T-cell (primary cell): ENCODE data around the gene ARHGEF26. TPM values are rescaled to one million over a fixed set of nuclear protein-coding genes. Genes with fewer than 3 reads are reported as not detected.

Source experiments
- ATAC-seq, 4 experiments: fragments of 200-7000 bp in 3 of 4; fragments of 150-1000 bp in 1 of 4; cut with Tn5 transposase; replicated peaks in 1 of 4; 1 replicate in 3 of 4; 2 replicates in 1 of 4; pipeline ENCODE4 v1.10.0; 2021; ENCODE audit warnings: moderate library complexity in 3 of 4, mild to moderate bottlenecking in 2 of 4, moderate number of reproducible peaks in 1 of 4
- CTCF ChIA-PET, 2 donors: fragments of 300-600 bp; sonication (Branson Sonifier 250); formaldehyde crosslinking; loops; one replicate each; lab custom pipeline; 2022; ENCODE audit warnings: antibody characterized with exemption in 2 of 2; lab: Charles Lee
- POLR2A ChIA-PET, 2 donors: fragments of 300-600 bp; sonication (Branson Sonifier 250); formaldehyde crosslinking; loops; one replicate each; lab custom pipeline; 2022; ENCODE audit warnings: antibody characterized with exemption in 2 of 2; lab: Charles Lee
- DNase-seq, 35 experiments: peaks; one replicate each; pipeline versions ENCODE4 v3.0.0 to v3.0.0-alpha.2; 2013 to 2023
- H3K27ac ChIP-seq: one replicate; pipeline ENCODE4 v1.5.1; 2013; ENCODE audit warnings: low read length
- H3K27me3 ChIP-seq, 2 experiments: replicated peaks in 1 of 2; 1 replicate in 1 of 2; 2 replicates in 1 of 2; pipeline versions ENCODE4 v1.6.1 to v1.7.0; 2013; ENCODE audit warnings: low read length in 1 of 2, mixed read lengths in 1 of 2; ENCODE audit not compliant: control insufficient read depth in 2 of 2, insufficient read depth in 2 of 2; ENCODE audit errors: extremely low read depth in 1 of 2
- H3K36me3 ChIP-seq, 2 donors: 1 replicate in 1 of 2; 2 replicates in 1 of 2; pipeline versions ENCODE4 v1.6.1 to v1.7.0; 2013; ENCODE audit warnings: low read length in 1 of 2; ENCODE audit not compliant: control insufficient read depth in 2 of 2, insufficient read depth in 1 of 2; ENCODE audit errors: extremely low read depth in 1 of 2
- H3K4me1 ChIP-seq, 2 experiments: 1 replicate in 1 of 2; 2 replicates in 1 of 2; pipeline versions ENCODE4 v1.6.1 to v1.7.0; 2013; ENCODE audit warnings: low read length in 2 of 2, mixed read lengths in 1 of 2; ENCODE audit not compliant: insufficient read depth in 2 of 2, control insufficient read depth in 1 of 2; ENCODE audit errors: extremely low read depth in 1 of 2
- H3K4me3 ChIP-seq, 2 donors: 1 replicate in 1 of 2; 2 replicates in 1 of 2; pipeline versions ENCODE4 v1.5.1 to v1.7.0; 2013; ENCODE audit warnings: mild to moderate bottlenecking in 2 of 2, low read length in 1 of 2, moderate library complexity in 1 of 2; ENCODE audit not compliant: control insufficient read depth in 1 of 2; ENCODE audit errors: extremely low read depth in 1 of 2
- H3K9me3 ChIP-seq: 2 replicates; pipeline ENCODE4 v1.7.0; 2013
- H3K27ac Mint-ChIP-seq, 2 donors: one replicate each; pipeline ENCODE4 v1.8.0; 2020 to 2021; ENCODE audit warnings: mild to moderate bottlenecking in 2 of 2, mixed read lengths in 2 of 2
- H3K27me3 Mint-ChIP-seq, 2 donors: one replicate each; pipeline ENCODE4 v1.8.0; 2021 to 2022; ENCODE audit warnings: mixed read lengths in 2 of 2
- H3K36me3 Mint-ChIP-seq: one replicate; pipeline ENCODE4 v1.8.0; 2021; ENCODE audit warnings: mixed read lengths
- H3K4me1 Mint-ChIP-seq, 3 donors: one replicate each; pipeline ENCODE4 v1.8.0; 2020 to 2022; ENCODE audit warnings: mixed read lengths in 3 of 3, mild to moderate bottlenecking in 1 of 3
- H3K4me3 Mint-ChIP-seq, 3 donors: one replicate each; pipeline ENCODE4 v1.8.0; 2020 to 2022; ENCODE audit warnings: mild to moderate bottlenecking in 3 of 3, mixed read lengths in 3 of 3, moderate library complexity in 3 of 3
- H3K9me3 Mint-ChIP-seq, 3 donors: one replicate each; pipeline ENCODE4 v1.8.0; 2020 to 2022; ENCODE audit warnings: mixed read lengths in 3 of 3
- WGBS: methylation state at CpG from one replicate; pipeline ENCODE4 v1.1.5; 2013; ENCODE audit warnings: missing lambda C conversion rate; ENCODE audit not compliant: insufficient coverage; 5-methylcytosine and 5-hydroxymethylcytosine counted together
- total RNA-seq, 35 experiments: library from RNA in 6 of 35; stranded (reverse) in 6 of 35; fragments of 120-200 nt in 1 of 35; gene quantifications; one replicate each; pipeline versions ENCODE4 v1.2.1 to v1.2.4 and lab custom pipeline; 2013 to 2026

Gene ARHGEF26
- total RNA-seq, 5 donors from 2014 or later (not counting 1 experiment from before 2014, with no cell fraction given), result 0.12 to 0.29 (median 0.23) TPM

DNA sequence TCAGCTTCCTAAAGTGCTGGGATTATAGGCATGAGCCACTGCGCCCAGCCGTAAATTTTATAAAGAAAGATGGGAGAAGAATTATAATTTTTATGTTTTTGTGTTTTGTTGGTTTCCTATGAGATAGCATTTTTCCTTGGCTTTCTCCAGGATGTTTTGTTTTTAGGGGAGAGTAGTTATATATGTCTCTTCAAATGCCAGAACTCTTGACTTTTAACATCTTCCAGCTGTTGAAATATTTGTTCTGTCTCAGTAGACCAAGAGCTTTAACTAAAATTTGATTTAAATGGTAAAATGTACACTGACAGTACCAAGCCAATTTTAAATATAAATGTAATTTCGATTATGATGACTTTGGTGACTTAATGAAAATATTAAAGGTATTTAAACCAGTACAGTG lies 106.3 kb downstream of the ARHGEF26 start:
- no peak for DNase-seq
- no CpG with 5 or more reads among the region's 3 CpGs for WGBS
- Histone ChIP-seq H3K4me1 (no peaks in the 10 kb centered on the region), H3K27ac (no peak overlapping the region), H3K9me3 (no peaks in the 10 kb centered on the region), H3K36me3 (no peaks in the 10 kb centered on the region), H3K27me3 (peaks cover 0 to 8% of the 10 kb centered on the region in 2 experiments), H3K4me3 (no peak overlapping the region)
- ATAC-seq, result no peak
- no peak overlapping the region for H3K4me3 Mint-ChIP-seq
- no peaks in the 10 kb centered on the region for H3K9me3 Mint-ChIP-seq
- POLR2A ChIA-PET, result no interaction called here
- no peak overlapping the region for H3K27ac Mint-ChIP-seq
- H3K4me1 Mint-ChIP-seq, result no peaks in the 10 kb centered on the region
- CTCF ChIA-PET, result no interaction called here
- no peaks in the 10 kb centered on the region for H3K36me3 Mint-ChIP-seq
- H3K27me3 Mint-ChIP-seq, result peaks cover 5 to 7% of the 10 kb centered on the region in 2 donors

DNA sequence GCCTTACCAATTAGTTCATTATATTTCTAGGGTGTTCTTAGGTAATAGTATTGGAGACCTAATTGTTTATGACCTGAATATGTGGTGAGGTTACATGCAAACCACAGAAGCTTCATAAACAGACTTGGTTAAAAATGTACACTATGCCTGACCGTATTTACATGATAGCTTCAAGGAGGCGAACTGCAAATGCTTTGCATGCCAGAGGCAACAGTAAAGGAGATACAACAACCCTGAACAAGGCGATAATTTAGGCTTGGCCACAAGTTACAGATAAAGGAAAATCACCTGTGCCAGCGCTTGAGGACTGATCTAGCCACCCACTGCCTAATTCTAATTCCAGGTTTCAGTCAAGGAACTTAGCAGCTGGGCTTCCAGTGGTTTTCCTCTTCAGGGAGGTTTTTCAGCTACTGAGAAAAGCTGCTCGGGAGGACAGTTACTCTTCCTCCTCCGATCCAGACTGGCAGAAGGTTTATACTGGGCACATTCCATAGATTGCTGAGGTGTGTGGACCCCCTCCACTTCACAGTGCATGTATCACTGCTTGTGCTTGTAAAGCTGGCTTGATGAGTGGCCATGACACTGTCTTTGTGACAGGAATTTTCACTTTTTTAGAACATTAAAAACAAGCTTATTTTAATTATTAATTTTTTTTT lies 107.5 kb downstream of the ARHGEF26 start:
- Histone ChIP-seq H3K9me3 (no peaks in the 10 kb centered on the region), H3K36me3 (no peaks in the 10 kb centered on the region), H3K27me3 (peaks cover 0 to 8% of the 10 kb centered on the region in 2 experiments), H3K4me3 (no peak overlapping the region), H3K27ac (no peak overlapping the region), H3K4me1 (no peaks in the 10 kb centered on the region)
- no peaks in the 10 kb centered on the region for H3K36me3 Mint-ChIP-seq
- ATAC-seq, result no peak
- CTCF ChIA-PET, result interaction anchor here in 1 of 2 donors (0.7 kb wide), 1 partner anchor 476 kb away, joined by 3 read pairs; no protein-coding TSS in a partner anchor
- no peaks in the 10 kb centered on the region for H3K9me3 Mint-ChIP-seq
- H3K4me3 Mint-ChIP-seq, result no peak overlapping the region
- 72% methylated on average over 5 of the region's 6 CpGs for WGBS
- POLR2A ChIA-PET, result no interaction called here
- no peak for DNase-seq
- peaks cover 13 to 14% of the 10 kb centered on the region in 2 donors for H3K27me3 Mint-ChIP-seq
- H3K27ac Mint-ChIP-seq, result no peak overlapping the region
- H3K4me1 Mint-ChIP-seq, result no peaks in the 10 kb centered on the region

DNA sequence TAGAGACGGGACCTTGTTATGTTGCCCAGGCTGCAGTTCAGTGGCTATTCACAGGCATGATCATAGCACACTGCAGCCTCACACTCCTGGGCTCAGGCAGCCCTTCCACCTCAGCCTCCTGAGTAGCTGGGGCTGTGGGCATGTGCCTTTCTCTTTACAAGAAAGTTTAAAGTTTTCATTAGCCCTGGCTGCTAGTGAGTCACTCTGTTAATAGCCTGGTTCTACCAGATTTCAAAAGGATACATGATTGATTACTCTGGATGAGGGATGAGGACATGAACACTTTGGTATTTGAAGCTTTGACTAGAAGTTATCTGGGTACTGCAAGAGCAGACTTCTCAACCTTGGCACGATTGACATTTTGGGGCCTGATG lies 108.0 kb downstream of the ARHGEF26 start:
- no peaks in the 10 kb centered on the region for H3K4me1 Mint-ChIP-seq
- H3K27me3 ChIP-seq, result peaks cover 0 to 8% of the 10 kb centered on the region in 2 experiments
- H3K4me1 ChIP-seq, result no peaks in the 10 kb centered on the region
- no peaks in the 10 kb centered on the region for H3K36me3 ChIP-seq
- peaks cover 14 to 18% of the 10 kb centered on the region in 2 donors for H3K27me3 Mint-ChIP-seq
- H3K4me3 ChIP-seq, result no peak overlapping the region
- no peak overlapping the region for H3K27ac ChIP-seq
- no peaks in the 10 kb centered on the region for H3K9me3 Mint-ChIP-seq
- H3K4me3 Mint-ChIP-seq, result no peak overlapping the region
- CTCF ChIA-PET, result no interaction called here
- H3K27ac Mint-ChIP-seq, result no peak overlapping the region
- WGBS, result no CpG with 5 or more reads among the region's 2 CpGs
- H3K36me3 Mint-ChIP-seq, result no peaks in the 10 kb centered on the region
- no peaks in the 10 kb centered on the region for H3K9me3 ChIP-seq
- POLR2A ChIA-PET, result no interaction called here
- no peak for ATAC-seq
- DNase-seq, result no peak

DNA sequence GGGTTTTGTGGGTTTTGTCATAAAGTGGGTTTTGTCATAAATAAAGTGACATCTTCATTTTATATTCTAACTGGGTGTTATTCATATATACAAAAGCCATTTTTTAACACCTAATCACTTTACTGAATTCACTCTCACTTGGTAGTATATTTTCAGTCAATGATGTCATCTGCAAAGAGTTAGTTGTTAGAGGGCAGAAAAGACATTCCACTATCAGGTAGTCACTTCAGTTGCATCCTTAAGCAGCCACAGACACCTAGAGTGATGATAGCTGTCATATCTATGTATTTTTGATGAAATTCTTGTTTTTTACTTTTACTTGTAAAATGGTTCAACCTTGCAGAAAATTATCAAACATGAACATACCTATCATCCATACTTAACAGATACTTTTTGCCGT lies 114.1 kb downstream of the ARHGEF26 start:
- CTCF ChIA-PET, result no interaction called here
- Histone ChIP-seq H3K9me3 (no peaks in the 10 kb centered on the region), H3K27ac (no peak overlapping the region), H3K27me3 (peaks cover 0 to 2% of the 10 kb centered on the region in 2 experiments), H3K4me3 (no peak overlapping the region), H3K4me1 (no peaks in the 10 kb centered on the region), H3K36me3 (no peaks in the 10 kb centered on the region)
- Mint-ChIP-seq H3K4me3 (no peak overlapping the region), H3K27ac (no peak overlapping the region), H3K36me3 (no peaks in the 10 kb centered on the region), H3K4me1 (no peaks in the 10 kb centered on the region), H3K27me3 (peaks cover 17 to 20% of the 10 kb centered on the region in 2 donors), H3K9me3 (no peaks in the 10 kb centered on the region)
- no peak for ATAC-seq
- DNase-seq, result no peak
- WGBS, result 100% methylated on average over 1 of the region's 1 CpG
- POLR2A ChIA-PET, result no interaction called here

DNA sequence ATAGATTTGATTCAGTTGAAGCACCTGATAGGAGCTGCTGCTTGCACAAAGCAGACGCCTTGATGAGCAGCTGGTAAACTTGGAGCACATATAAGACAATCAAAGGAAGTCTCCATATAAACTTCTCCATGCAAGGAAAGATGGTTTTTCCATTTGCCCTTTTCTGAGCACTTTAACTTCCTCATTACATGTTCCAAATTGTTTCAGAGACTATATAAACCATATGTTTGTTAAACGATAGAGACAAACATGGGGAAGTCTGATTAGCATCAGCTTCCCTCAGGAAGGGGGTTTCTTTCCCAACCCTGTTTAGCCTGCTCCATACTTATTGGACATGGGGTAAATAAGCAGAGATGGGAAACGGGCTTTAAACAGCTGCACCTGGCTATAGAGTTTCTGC lies 115.1 kb downstream of the ARHGEF26 start:
- DNase-seq, result no peak
- ChIA-PET POLR2A (no interaction called here), CTCF (interaction anchor here in 1 of 2 donors (0.6 to 0.7 kb wide), 2 partner anchors 18 to 1770 kb away, joined by 3 to 5 read pairs; no protein-coding TSS in a partner anchor)
- no peak overlapping the region for H3K4me3 ChIP-seq
- H3K4me1 ChIP-seq, result no peaks in the 10 kb centered on the region
- Mint-ChIP-seq H3K27ac (no peak overlapping the region), H3K27me3 (peaks cover 17 to 20% of the 10 kb centered on the region in 2 donors), H3K9me3 (no peaks in the 10 kb centered on the region), H3K4me1 (no peaks in the 10 kb centered on the region), H3K4me3 (no peak overlapping the region), H3K36me3 (no peaks in the 10 kb centered on the region)
- ATAC-seq, result no peak
- H3K27ac ChIP-seq, result no peak overlapping the region
- no peaks in the 10 kb centered on the region for H3K9me3 ChIP-seq
- WGBS, result no CpG with 5 or more reads among the region's 3 CpGs
- H3K36me3 ChIP-seq, result no peaks in the 10 kb centered on the region
- H3K27me3 ChIP-seq, result peaks cover 0 to 2% of the 10 kb centered on the region in 2 experiments

DNA sequence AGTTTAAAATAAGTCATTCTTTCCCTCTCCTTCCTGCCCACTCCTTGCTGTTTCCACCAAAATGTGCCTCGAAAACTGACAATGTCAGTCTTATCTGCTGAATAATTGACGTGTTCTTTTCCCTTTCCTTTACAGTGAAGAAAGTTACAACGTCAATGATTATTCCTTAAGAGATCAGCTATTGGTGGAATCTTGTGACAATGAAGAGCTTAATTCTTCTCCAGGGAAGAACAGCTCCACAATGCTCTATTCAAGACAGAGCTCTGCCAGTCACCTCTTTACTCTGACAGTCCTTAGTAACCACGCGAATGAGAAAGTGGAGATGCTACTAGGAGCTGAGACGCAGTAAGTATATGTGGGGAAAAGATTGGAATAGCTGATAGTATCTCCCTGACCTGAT lies 119.0 kb downstream of the ARHGEF26 start:
- no peaks in the 10 kb centered on the region for H3K27me3 ChIP-seq
- WGBS, result no CpG with 5 or more reads among the region's 6 CpGs
- H3K27ac ChIP-seq, result no peak overlapping the region
- ATAC-seq (no peak), DNase-seq (no peak)
- H3K9me3 Mint-ChIP-seq, result no peaks in the 10 kb centered on the region
- no peaks in the 10 kb centered on the region for H3K4me1 ChIP-seq
- H3K27ac Mint-ChIP-seq, result no peak overlapping the region
- no peaks in the 10 kb centered on the region for H3K4me1 Mint-ChIP-seq
- no peaks in the 10 kb centered on the region for H3K9me3 ChIP-seq
- POLR2A ChIA-PET, result no interaction called here
- no peaks in the 10 kb centered on the region for H3K36me3 Mint-ChIP-seq
- no peak overlapping the region for H3K4me3 ChIP-seq
- no peaks in the 10 kb centered on the region for H3K36me3 ChIP-seq
- CTCF ChIA-PET, result no interaction called here
- H3K4me3 Mint-ChIP-seq, result no peak overlapping the region
- H3K27me3 Mint-ChIP-seq, result peaks cover 5 to 8% of the 10 kb centered on the region in 2 donors
